Stimulated activated CD4-positive, alpha-beta T cell treated with anti-CD3 and anti-CD28 coated beads, TNF-alpha, amount 100 ng/mL, for 24 hours (primary cell): ENCODE results near the gene LEPR.
"Not testable (repeated sequence)": the region's sequence is repeated elsewhere in the genome, so short reads cannot be mapped to it uniquely, and the experiment has no call there.

ENCODE experiments used
- DNase-seq, 3 experiments: peaks; one replicate each; pipeline ENCODE4 v3.0.0-alpha.2; 2020; ENCODE audit warnings: low read depth in 3 of 3

LEPR gene

GRCh38 chr1:65437616-65438015 is 17.1 kb downstream of the LEPR start:
- DNase-seq: no peak

GRCh38 chr1:65440322-65440900 is 19.9 kb downstream of the LEPR start:
- DNase-seq: no peak

- no peak for DNase-seq
These were observed 20.4 kb downstream of the LEPR start for GRCh38 chr1:65440915-65441314.

GRCh38 chr1:65441464-65441863 is 21.0 kb downstream of the LEPR start:
- no peak for DNase-seq

GRCh38 chr1:65442442-65442841 is 22.0 kb downstream of the LEPR start:
- DNase-seq: no peak

GRCh38 chr1:65443647-65444046 is 23.2 kb downstream of the LEPR start:
- DNase-seq: no peak

- no peak for DNase-seq
These were observed 23.7 kb downstream of the LEPR start for GRCh38 chr1:65444128-65444640.

GRCh38 chr1:65445837-65446236 is 25.4 kb downstream of the LEPR start:
- no peak for DNase-seq

- no peak for DNase-seq
These were observed 28.9 kb downstream of the LEPR start for GRCh38 chr1:65449214-65449823.

GRCh38 chr1:65455678-65456077 is 35.2 kb downstream of the LEPR start:
- not testable (repeated sequence) for DNase-seq

GRCh38 chr1:65456481-65456880 is 36.0 kb downstream of the LEPR start:
- DNase-seq: no peak

- no peak for DNase-seq
These were observed 37.4 kb downstream of the LEPR start for GRCh38 chr1:65457868-65458267.

- no peak for DNase-seq
These were observed 38.4 kb downstream of the LEPR start for GRCh38 chr1:65458730-65459396.

GRCh38 chr1:65459397-65459768 is 38.9 kb downstream of the LEPR start:
- no peak for DNase-seq

- DNase-seq: not testable (repeated sequence)
These were observed 45.4 kb downstream of the LEPR start for GRCh38 chr1:65465837-65466236.

- DNase-seq: no peak
These were observed 47.1 kb downstream of the LEPR start for GRCh38 chr1:65467536-65467935.

- DNase-seq: no peak
These were observed 48.8 kb downstream of the LEPR start for GRCh38 chr1:65469126-65469888.

- DNase-seq: no peak
These were observed 49.4 kb downstream of the LEPR start for GRCh38 chr1:65469889-65470340.
